ENCODE data around the gene SEMA4G. TPM values are rescaled to one million over a fixed set of nuclear protein-coding genes. Genes with fewer than 3 reads are reported as not detected.

Gene SEMA4G
- total and polyA plus RNA-seq, 2 experiments from 2014 or later, result 5.3 to 8.5 TPM

DNA sequence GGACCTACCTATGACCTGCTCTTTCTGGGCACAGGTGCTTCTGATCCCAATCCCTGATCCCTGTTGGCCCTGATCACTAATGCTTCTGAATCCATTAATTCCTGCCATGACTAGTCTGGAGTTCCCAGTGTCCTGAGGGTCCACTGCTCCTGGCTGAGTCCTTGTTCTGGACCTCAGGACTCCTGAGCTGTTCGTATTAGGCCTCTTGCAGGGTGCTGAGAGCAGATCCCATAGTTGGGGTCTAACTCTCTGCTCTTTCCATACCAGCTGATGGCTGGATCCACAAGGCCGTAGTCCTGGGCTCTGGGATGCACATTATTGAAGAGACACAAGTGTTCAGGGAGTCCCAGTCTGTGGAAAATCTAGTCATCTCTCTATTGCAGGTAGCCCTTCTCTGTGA lies 11.0 kb downstream of the SEMA4G start (continued):
- TF ChIP-seq EZH2phosphoT487 (IDR thresholded peaks at IDR 0.05; ENCODE audit: unreplicated experiment), result no peak
- no peak for TF ChIP-seq ZNF114 (CRISPR knock-in tag; IDR thresholded peaks at IDR 0.05)
- TF ChIP-seq REST (IDR thresholded peaks at IDR 0.05; ENCODE audit: unreplicated experiment), result no peak

DNA sequence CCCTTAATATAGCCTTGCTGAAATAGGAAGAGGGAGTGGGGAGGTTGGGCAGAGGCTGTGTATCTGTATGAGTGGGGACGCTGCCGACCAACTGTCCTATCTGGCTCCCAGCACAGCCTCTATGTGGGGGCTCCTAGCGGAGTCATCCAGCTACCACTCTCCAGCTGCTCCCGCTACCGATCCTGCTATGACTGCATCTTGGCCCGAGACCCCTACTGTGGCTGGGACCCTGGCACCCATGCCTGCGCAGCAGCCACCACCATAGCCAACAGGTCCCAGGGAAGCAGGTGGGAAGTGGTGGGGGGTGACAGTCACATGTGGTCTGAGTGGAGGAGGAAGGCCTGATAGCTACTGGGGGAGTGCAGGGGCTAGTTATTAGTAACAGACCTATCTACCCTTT lies 11.4 kb downstream of the SEMA4G start:
- Histone ChIP-seq H3K4me2 (no peak overlapping the region), H4K20me1 (replicated peaks; ENCODE audit: insufficient read depth) (peaks cover 7% of the 10 kb centered on the region; the same call in 1 of the 2 replicates), H3K27me3 (ENCODE audit: insufficient read depth) (no peaks in the 10 kb centered on the region), H3K9me2 (ENCODE audit: insufficient read depth) (no peaks in the 10 kb centered on the region), H3K27ac (ENCODE audit: low read depth) (no peak overlapping the region), H3F3A (replicated peaks; ENCODE audit: low read depth) (no peaks in the 10 kb centered on the region), H3K4me1 (ENCODE audit: insufficient read depth) (no peaks in the 10 kb centered on the region), H3K36me3 (ENCODE audit: insufficient read depth) (no peaks in the 10 kb centered on the region), H3K79me2 (replicated peaks; ENCODE audit: insufficient read depth) (peaks cover 2% of the 10 kb centered on the region; the same call in 1 of the 2 replicates), H2AFZ (no peak overlapping the region), H3K4me3 (no peak overlapping the region)
- no peak overlapping the region for H3K4me3 Mint-ChIP-seq
- peaks cover 3% of the 10 kb centered on the region; the same call in 1 of the 3 replicates for H3K36me3 Mint-ChIP-seq (ENCODE audit: low read depth)
- peaks cover 7% of the 10 kb centered on the region for H3K27me3 Mint-ChIP-seq (ENCODE audit: insufficient read depth, low read depth, poor library complexity)
- DNase-seq (ENCODE audit: low spot score), result no peak
- peaks cover 8% of the 10 kb centered on the region; the same call in 2 of the 3 replicates for H3K4me1 Mint-ChIP-seq
- no peaks in the 10 kb centered on the region for H3K9me3 Mint-ChIP-seq
- H3K27ac Mint-ChIP-seq, result no peak overlapping the region
- no peak for ATAC-seq
- TF ChIP-seq STAT1 (IDR thresholded peaks at IDR 0.05; ENCODE audit: unreplicated experiment) (no peak), CTCF (conservative IDR thresholded peaks at IDR 0.05; ENCODE audit: low read depth in 2 of 2) (no peak), ZNF114 (CRISPR knock-in tag; IDR thresholded peaks at IDR 0.05) (no peak), JUNB (IDR thresholded peaks at IDR 0.05; ENCODE audit: unreplicated experiment) (no peak)

- DNase-seq (ENCODE audit: low spot score) (no peak), ATAC-seq (no peak)
- Histone ChIP-seq H4K20me1 (replicated peaks; ENCODE audit: insufficient read depth) (peaks cover 10% of the 10 kb centered on the region; the same call in 1 of the 2 replicates), H3K4me1 (ENCODE audit: insufficient read depth) (no peaks in the 10 kb centered on the region), H3K4me2 (no peak overlapping the region), H2AFZ (no peak overlapping the region), H3K4me3 (no peak overlapping the region), H3K79me2 (replicated peaks; ENCODE audit: insufficient read depth) (peaks cover 8% of the 10 kb centered on the region), H3K27ac (ENCODE audit: low read depth) (no peak overlapping the region), H3K27me3 (ENCODE audit: insufficient read depth) (no peaks in the 10 kb centered on the region), H3K9me2 (ENCODE audit: insufficient read depth) (no peaks in the 10 kb centered on the region), H3K36me3 (ENCODE audit: insufficient read depth) (no peaks in the 10 kb centered on the region), H3F3A (replicated peaks; ENCODE audit: low read depth) (no peaks in the 10 kb centered on the region)
- no peak overlapping the region for H3K27ac Mint-ChIP-seq
- H3K4me1 Mint-ChIP-seq, result peaks cover 12% of the 10 kb centered on the region; the same call in 2 of the 3 replicates
- no peak overlapping the region for H3K4me3 Mint-ChIP-seq
- no peaks in the 10 kb centered on the region for H3K9me3 Mint-ChIP-seq
- peaks cover 3% of the 10 kb centered on the region; the same call in 1 of the 3 replicates for H3K36me3 Mint-ChIP-seq (ENCODE audit: low read depth)
- H3K27me3 Mint-ChIP-seq (ENCODE audit: insufficient read depth, low read depth, poor library complexity), result peaks cover 7% of the 10 kb centered on the region
- no peak for TF ChIP-seq ZNF331 (CRISPR knock-in tag; IDR thresholded peaks at IDR 0.05; ENCODE audit: low read depth)
- TF ChIP-seq, protein P1, sequence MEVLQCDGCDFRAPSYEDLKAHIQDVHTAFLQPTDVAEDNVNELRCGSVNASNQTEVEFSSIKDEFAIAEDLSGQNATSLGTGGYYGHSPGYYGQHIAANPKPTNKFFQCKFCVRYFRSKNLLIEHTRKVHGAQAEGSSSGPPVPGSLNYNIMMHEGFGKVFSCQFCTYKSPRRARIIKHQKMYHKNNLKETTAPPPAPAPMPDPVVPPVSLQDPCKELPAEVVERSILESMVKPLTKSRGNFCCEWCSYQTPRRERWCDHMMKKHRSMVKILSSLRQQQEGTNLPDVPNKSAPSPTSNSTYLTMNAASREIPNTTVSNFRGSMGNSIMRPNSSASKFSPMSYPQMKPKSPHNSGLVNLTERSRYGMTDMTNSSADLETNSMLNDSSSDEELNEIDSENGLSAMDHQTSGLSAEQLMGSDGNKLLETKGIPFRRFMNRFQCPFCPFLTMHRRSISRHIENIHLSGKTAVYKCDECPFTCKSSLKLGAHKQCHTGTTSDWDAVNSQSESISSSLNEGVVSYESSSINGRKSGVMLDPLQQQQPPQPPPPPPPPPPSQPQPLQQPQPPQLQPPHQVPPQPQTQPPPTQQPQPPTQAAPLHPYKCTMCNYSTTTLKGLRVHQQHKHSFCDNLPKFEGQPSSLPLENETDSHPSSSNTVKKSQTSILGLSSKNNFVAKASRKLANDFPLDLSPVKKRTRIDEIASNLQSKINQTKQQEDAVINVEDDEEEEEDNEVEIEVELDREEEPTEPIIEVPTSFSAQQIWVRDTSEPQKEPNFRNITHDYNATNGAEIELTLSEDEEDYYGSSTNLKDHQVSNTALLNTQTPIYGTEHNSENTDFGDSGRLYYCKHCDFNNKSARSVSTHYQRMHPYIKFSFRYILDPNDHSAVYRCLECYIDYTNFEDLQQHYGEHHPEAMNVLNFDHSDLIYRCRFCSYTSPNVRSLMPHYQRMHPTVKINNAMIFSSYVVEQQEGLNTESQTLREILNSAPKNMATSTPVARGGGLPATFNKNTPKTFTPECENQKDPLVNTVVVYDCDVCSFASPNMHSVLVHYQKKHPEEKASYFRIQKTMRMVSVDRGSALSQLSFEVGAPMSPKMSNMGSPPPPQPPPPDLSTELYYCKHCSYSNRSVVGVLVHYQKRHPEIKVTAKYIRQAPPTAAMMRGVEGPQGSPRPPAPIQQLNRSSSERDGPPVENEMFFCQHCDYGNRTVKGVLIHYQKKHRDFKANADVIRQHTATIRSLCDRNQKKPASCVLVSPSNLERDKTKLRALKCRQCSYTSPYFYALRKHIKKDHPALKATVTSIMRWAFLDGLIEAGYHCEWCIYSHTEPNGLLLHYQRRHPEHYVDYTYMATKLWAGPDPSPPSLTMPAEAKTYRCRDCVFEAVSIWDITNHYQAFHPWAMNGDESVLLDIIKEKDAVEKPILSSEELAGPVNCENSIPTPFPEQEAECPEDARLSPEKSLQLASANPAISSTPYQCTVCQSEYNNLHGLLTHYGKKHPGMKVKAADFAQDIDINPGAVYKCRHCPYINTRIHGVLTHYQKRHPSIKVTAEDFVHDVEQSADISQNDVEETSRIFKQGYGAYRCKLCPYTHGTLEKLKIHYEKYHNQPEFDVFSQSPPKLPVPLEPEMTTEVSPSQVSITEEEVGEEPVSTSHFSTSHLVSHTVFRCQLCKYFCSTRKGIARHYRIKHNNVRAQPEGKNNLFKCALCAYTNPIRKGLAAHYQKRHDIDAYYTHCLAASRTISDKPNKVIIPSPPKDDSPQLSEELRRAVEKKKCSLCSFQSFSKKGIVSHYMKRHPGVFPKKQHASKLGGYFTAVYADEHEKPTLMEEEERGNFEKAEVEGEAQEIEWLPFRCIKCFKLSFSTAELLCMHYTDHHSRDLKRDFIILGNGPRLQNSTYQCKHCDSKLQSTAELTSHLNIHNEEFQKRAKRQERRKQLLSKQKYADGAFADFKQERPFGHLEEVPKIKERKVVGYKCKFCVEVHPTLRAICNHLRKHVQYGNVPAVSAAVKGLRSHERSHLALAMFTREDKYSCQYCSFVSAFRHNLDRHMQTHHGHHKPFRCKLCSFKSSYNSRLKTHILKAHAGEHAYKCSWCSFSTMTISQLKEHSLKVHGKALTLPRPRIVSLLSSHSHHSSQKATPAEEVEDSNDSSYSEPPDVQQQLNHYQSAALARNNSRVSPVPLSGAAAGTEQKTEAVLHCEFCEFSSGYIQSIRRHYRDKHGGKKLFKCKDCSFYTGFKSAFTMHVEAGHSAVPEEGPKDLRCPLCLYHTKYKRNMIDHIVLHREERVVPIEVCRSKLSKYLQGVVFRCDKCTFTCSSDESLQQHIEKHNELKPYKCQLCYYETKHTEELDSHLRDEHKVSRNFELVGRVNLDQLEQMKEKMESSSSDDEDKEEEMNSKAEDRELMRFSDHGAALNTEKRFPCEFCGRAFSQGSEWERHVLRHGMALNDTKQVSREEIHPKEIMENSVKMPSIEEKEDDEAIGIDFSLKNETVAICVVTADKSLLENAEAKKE (CRISPR knock-in tag; IDR thresholded peaks at IDR 0.05), result no peak
Measured at GRCh38 chr10:100981178-100981772, 12.0 kb downstream of the SEMA4G start.
